Cardiac muscle cell (in vitro differentiated cells and primary cell): Measurements from ENCODE around the gene ADRA2C. TPM values are rescaled to one million over a fixed set of nuclear protein-coding genes. Genes with fewer than 3 reads are reported as not detected.

ENCODE experiments used
- DNase-seq, 2 donors: peaks; one replicate each; pipeline versions ENCODE4 v3.0.0 to v3.0.0-alpha.2; 2010 to 2017; ENCODE audit warnings: low read depth in 1 of 2, low spot score in 1 of 2
- H3K27ac ChIP-seq: fragments of 200-600 bp; sonication (generic); 2 replicates; pipeline ENCODE4 v1.5.1; 2016
- H3K27me3 ChIP-seq: fragments of 200-600 bp; sonication (generic); 2 replicates; pipeline ENCODE4 v1.6.0; 2016; ENCODE audit warnings: control low read depth
- H3K36me3 ChIP-seq: fragments of 200-600 bp; sonication (generic); 2 replicates; pipeline ENCODE4 v1.5.1; 2016; ENCODE audit warnings: control low read depth
- H3K4me1 ChIP-seq: fragments of 200-600 bp; sonication (generic); 2 replicates; pipeline ENCODE4 v1.8.1; 2017; ENCODE audit warnings: low read depth, mild to moderate bottlenecking, mixed run types
- H3K4me3 ChIP-seq: fragments of 200-600 bp; sonication (generic); 2 replicates; pipeline ENCODE4 v1.5.1; 2016; ENCODE audit warnings: mild to moderate bottlenecking
- H3K9me3 ChIP-seq: fragments of 200-600 bp; sonication (generic); 2 replicates; pipeline ENCODE4 v1.5.1; 2017; ENCODE audit warnings: low read depth, mild to moderate bottlenecking, control low read depth
- CTCF ChIP-seq: IDR thresholded peaks from 2 replicates; pipeline ENCODE4 v1.5.1; 2012; ENCODE audit warnings: low read depth, mild to moderate bottlenecking, low read length
- polyA plus RNA-seq: library from polyadenylated mRNA; unstranded; fragments of >200 nt; fragmentation: Nextera tagmentation; extraction: Ambion mirVana; gene quantifications from 2 replicates; pipeline ENCODE4 v1.2.1, GENCODE V29; 2016
- total RNA-seq: library from RNA; depleted of rRNA; stranded (reverse); fragments of >200 nt; gene quantifications from 2 replicates; pipeline ENCODE4 v1.2.3, GENCODE V29; 2016

The ADRA2C gene
- total and polyA plus RNA-seq, 2 experiments from 2014 or later, result 8.5 to 8.6 TPM

GRCh38 chr4:3810111-3810680 lies 44.0 kb downstream of the ADRA2C start:
- no peak for DNase-seq
- peaks cover 12% of the 10 kb centered on the region for H3K27me3 ChIP-seq
- no peak overlapping the region for H3K27ac ChIP-seq
- no peak for TF ChIP-seq CTCF
- H3K9me3 ChIP-seq, result no peaks in the 10 kb centered on the region
- no peak overlapping the region for H3K4me3 ChIP-seq
- H3K36me3 ChIP-seq, result no peaks in the 10 kb centered on the region
- H3K4me1 ChIP-seq, result no peaks in the 10 kb centered on the region

GRCh38 chr4:3810796-3811485 lies 44.8 kb downstream of the ADRA2C start:
- peaks cover 12% of the 10 kb centered on the region for H3K27me3 ChIP-seq
- H3K4me1 ChIP-seq, result no peaks in the 10 kb centered on the region
- no peak overlapping the region for H3K4me3 ChIP-seq
- no peak for TF ChIP-seq CTCF
- DNase-seq, result no peak
- no peaks in the 10 kb centered on the region for H3K36me3 ChIP-seq
- H3K9me3 ChIP-seq, result no peaks in the 10 kb centered on the region
- no peak overlapping the region for H3K27ac ChIP-seq

- no peak for DNase-seq
- Histone ChIP-seq H3K27ac (no peak overlapping the region), H3K36me3 (no peaks in the 10 kb centered on the region), H3K4me3 (no peak overlapping the region), H3K9me3 (no peaks in the 10 kb centered on the region), H3K4me1 (no peaks in the 10 kb centered on the region), H3K27me3 (peaks cover 12% of the 10 kb centered on the region)
- no peak for TF ChIP-seq CTCF
Measured at GRCh38 chr4:3811621-3812020, 45.4 kb downstream of the ADRA2C start.

- TF ChIP-seq CTCF, result no peak
- DNase-seq, result no peak
- Histone ChIP-seq H3K9me3 (no peaks in the 10 kb centered on the region), H3K4me1 (no peaks in the 10 kb centered on the region), H3K27ac (no peak overlapping the region), H3K36me3 (no peaks in the 10 kb centered on the region), H3K27me3 (peaks cover 12% of the 10 kb centered on the region), H3K4me3 (no peak overlapping the region)
Measured at GRCh38 chr4:3812211-3812934, 46.2 kb downstream of the ADRA2C start.

GRCh38 chr4:3813151-3814052 lies 47.2 kb downstream of the ADRA2C start:
- H3K4me1 ChIP-seq, result no peaks in the 10 kb centered on the region
- H3K36me3 ChIP-seq, result no peaks in the 10 kb centered on the region
- TF ChIP-seq CTCF, result no peak
- DNase-seq, result no peak
- H3K9me3 ChIP-seq, result no peaks in the 10 kb centered on the region
- H3K27ac ChIP-seq, result no peak overlapping the region
- peaks cover 4% of the 10 kb centered on the region for H3K27me3 ChIP-seq
- H3K4me3 ChIP-seq, result no peak overlapping the region
